Measurements from ENCODE around the gene FGF8. TPM values are rescaled to one million over a fixed set of nuclear protein-coding genes. Genes with fewer than 3 reads are reported as not detected.

FGF8 gene
- total and polyA plus RNA-seq, 2 of the 4 experiments (the other 2 are of a cell fraction): 0.17 TPM; not detected in 1

DNA sequence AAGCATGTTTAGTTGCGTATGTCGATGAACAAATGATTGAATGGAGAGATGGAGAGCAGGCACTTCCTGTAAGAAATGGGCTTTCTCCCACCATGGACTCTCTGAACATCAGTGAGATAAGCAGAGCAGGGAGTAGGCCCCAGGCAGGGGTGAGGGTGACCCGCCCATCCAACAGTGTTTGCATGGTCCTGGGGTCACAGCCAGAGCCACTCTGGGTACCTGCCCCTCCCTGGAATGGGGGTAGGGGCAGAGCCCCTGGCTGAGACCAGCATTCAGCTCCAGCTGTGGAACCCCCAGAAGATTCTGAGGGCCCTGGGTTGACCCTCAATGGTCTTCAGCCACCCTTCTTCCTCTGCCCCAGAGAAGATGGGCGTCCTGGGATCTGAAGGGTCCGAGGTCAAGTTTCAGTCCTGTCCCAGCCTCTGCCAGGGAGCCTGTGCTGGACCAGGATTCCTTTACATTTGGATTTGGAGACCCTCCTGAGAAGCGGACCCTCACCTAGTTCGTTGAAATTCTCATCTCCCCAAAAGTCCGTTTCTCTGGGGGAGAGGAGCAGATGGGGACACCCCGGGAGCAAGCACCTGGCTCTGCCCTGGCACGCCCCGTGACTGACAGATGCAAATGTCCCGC, 2.4 kb upstream of the FGF8 start:
- no peak for ATAC-seq (ENCODE audit: low read depth)
- CTCF ChIA-PET: no interaction called here
- H2AFZ ChIP-seq (replicated peaks; ENCODE audit: low read length, poor library complexity): peak overlapping the region; percentile 49
- BruUV-seq (replicated peaks): no TSS peak
- H4K91ac ChIP-seq (ENCODE audit: insufficient read depth, low read depth, low read length): no peak overlapping the region
- intact Hi-C loops (cut with micrococcal nuclease) (no loop called here), dilution Hi-C loops (cut with HindIII; ENCODE audit: low sequenced_read_pairs, unreplicated experiment) (no loop called here), in situ Hi-C loops (cut with MboI; ENCODE audit: low sequenced_read_pairs) (no loop called here)
- no peak overlapping the region for H4K8ac ChIP-seq (ENCODE audit: low read depth in 2 of 2, low read length in 2 of 2)
- H2BK20ac ChIP-seq (ENCODE audit: low read depth, low read length): no peak overlapping the region
- 83% methylated on average over 3 of the region's 12 CpGs; no CpG with 5 or more reads in 1 of the 2 experiments for WGBS, 2 experiments (ENCODE audit: extremely low coverage in 2 of 2, insufficient read length in 1 of 2)
- no peaks in the 10 kb centered on the region for H3K9me3 ChIP-seq (ENCODE audit: control insufficient read depth, insufficient read depth, low read length)
- no peak overlapping the region for H2BK15ac ChIP-seq (ENCODE audit: low read depth, low read length)
- no peak overlapping the region; the same call in 1 of the 2 replicates for H2AK5ac ChIP-seq (ENCODE audit: low read depth, low read length)
- H3K9ac ChIP-seq (ENCODE audit: low read depth, low read length): no peak overlapping the region
- H2AK9ac ChIP-seq (replicated peaks; ENCODE audit: low read depth, low read length, poor library complexity): no peak overlapping the region
- H3K79me1 ChIP-seq (ENCODE audit: low read depth in 1 of 2, low read length in 2 of 2): peaks cover 14 to 28% of the 10 kb centered on the region in 2 experiments; a peak in 3 of 4 replicates
- H3K9me1 ChIP-seq (ENCODE audit: insufficient read depth, low read length): no peaks in the 10 kb centered on the region
- no peak for DNase-seq
- peaks cover 44% of the 10 kb centered on the region for H3K27me3 ChIP-seq (ENCODE audit: control insufficient read depth, insufficient read depth, low read length)
- H3K4me3 ChIP-seq (ENCODE audit: insufficient read depth, low read depth, low read length): no peak overlapping the region
- no peaks in the 10 kb centered on the region; the same call in 1 of the 2 replicates for H3K36me3 ChIP-seq (ENCODE audit: control insufficient read depth, insufficient read depth, low read length)
- H2BK120ac ChIP-seq (ENCODE audit: low read depth, low read length): no peak overlapping the region
- H3K18ac ChIP-seq (ENCODE audit: low read depth, low read length): no peak overlapping the region
- H3K23ac ChIP-seq (ENCODE audit: low read depth, low read length): no peak overlapping the region
- H3K4me1 ChIP-seq (ENCODE audit: control insufficient read depth, insufficient read depth, low read length): peaks cover 13% of the 10 kb centered on the region
- no peak overlapping the region for H3K4me2 ChIP-seq (ENCODE audit: low read depth, low read length)
- POLR2A ChIA-PET (ENCODE audit: unreplicated experiment): no interaction called here
- peaks cover 34% of the 10 kb centered on the region for H4K20me1 ChIP-seq (ENCODE audit: insufficient read depth, low read length)
- TF ChIP-seq MAFK (IDR thresholded peaks at IDR 0.05; ENCODE audit: low read depth, low read length): no peak
- no peak for TF ChIP-seq SMC3 (IDR thresholded peaks at IDR 0.05; ENCODE audit: low read depth, low read length)
- TF ChIP-seq, protein P1, sequence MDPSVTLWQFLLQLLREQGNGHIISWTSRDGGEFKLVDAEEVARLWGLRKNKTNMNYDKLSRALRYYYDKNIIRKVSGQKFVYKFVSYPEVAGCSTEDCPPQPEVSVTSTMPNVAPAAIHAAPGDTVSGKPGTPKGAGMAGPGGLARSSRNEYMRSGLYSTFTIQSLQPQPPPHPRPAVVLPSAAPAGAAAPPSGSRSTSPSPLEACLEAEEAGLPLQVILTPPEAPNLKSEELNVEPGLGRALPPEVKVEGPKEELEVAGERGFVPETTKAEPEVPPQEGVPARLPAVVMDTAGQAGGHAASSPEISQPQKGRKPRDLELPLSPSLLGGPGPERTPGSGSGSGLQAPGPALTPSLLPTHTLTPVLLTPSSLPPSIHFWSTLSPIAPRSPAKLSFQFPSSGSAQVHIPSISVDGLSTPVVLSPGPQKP (IDR thresholded peaks at IDR 0.05; ENCODE audit: borderline replicate concordance, low read depth, low read length): no peak
- TF ChIP-seq, protein P2, sequence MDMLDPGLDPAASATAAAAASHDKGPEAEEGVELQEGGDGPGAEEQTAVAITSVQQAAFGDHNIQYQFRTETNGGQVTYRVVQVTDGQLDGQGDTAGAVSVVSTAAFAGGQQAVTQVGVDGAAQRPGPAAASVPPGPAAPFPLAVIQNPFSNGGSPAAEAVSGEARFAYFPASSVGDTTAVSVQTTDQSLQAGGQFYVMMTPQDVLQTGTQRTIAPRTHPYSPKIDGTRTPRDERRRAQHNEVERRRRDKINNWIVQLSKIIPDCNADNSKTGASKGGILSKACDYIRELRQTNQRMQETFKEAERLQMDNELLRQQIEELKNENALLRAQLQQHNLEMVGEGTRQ (IDR thresholded peaks at IDR 0.05; ENCODE audit: low read depth, low read length): no peak
- TF ChIP-seq BHLHE40 (IDR thresholded peaks at IDR 0.05; ENCODE audit: low read depth, low read length): no peak
- H3K56ac ChIP-seq (ENCODE audit: extremely low read depth, insufficient read depth, low read length): no peak overlapping the region
- no peak overlapping the region for H3K14ac ChIP-seq (replicated peaks; ENCODE audit: low read depth, low read length)
- no peak overlapping the region for H4K5ac ChIP-seq (ENCODE audit: low read depth, low read length)
- no peak overlapping the region for H2BK5ac ChIP-seq (ENCODE audit: low read depth, low read length, poor library complexity, severe bottlenecking)
- H3K4ac ChIP-seq (ENCODE audit: low read depth, low read length): no peak overlapping the region
- no peak overlapping the region for H3K27ac ChIP-seq (ENCODE audit: insufficient read depth, low read length)
